Panc1 (cell line): Measurements from ENCODE around the gene PLCB1.

Source experiments
- TCF7L2 ChIP-seq: IDR thresholded peaks from 2 replicates; pipeline ENCODE4 v1.6.1; 2011; ENCODE audit warnings: mild to moderate bottlenecking, low read depth, low read length, inconsistent platforms
- TF ChIP-seq, protein P1 (sequence below): fragments of 450-650 bp; IDR thresholded peaks from 2 replicates; pipeline ENCODE4 v1.5.1; 2017; ENCODE audit warnings: mild to moderate bottlenecking
- TF ChIP-seq, protein P2 (sequence below), 2 experiments: IDR thresholded peaks; 2 replicates each; pipeline ENCODE4 v1.6.1; 2011 to 2012; ENCODE audit warnings: low read depth in 2 of 2, control low read depth in 1 of 2, low read length in 1 of 2, mild to moderate bottlenecking in 1 of 2, moderate library complexity in 1 of 2; ENCODE audit not compliant: insufficient read depth in 1 of 2

DNA sequence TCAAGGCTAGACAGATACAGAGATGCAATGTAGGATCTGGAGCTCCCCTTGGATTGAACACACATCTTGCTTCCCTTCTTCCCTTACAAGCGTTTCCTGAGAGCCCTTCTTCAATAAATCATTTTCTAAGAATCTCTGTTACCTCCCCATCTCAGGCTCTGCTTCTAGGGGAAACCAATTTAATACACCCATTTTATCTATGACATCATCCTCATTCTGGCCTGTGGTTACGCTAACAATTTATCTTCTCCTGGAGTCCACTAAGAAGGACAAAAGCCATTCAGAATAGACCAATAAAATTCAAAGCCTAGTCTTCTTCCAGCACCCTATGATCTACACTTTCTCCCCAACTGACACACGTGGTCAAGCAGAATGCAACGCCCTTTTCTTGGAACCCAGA, 390.1 kb downstream of the PLCB1 start:
- TF ChIP-seq, protein P1, sequence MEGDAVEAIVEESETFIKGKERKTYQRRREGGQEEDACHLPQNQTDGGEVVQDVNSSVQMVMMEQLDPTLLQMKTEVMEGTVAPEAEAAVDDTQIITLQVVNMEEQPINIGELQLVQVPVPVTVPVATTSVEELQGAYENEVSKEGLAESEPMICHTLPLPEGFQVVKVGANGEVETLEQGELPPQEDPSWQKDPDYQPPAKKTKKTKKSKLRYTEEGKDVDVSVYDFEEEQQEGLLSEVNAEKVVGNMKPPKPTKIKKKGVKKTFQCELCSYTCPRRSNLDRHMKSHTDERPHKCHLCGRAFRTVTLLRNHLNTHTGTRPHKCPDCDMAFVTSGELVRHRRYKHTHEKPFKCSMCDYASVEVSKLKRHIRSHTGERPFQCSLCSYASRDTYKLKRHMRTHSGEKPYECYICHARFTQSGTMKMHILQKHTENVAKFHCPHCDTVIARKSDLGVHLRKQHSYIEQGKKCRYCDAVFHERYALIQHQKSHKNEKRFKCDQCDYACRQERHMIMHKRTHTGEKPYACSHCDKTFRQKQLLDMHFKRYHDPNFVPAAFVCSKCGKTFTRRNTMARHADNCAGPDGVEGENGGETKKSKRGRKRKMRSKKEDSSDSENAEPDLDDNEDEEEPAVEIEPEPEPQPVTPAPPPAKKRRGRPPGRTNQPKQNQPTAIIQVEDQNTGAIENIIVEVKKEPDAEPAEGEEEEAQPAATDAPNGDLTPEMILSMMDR: no peak
- TF ChIP-seq, protein P2, sequence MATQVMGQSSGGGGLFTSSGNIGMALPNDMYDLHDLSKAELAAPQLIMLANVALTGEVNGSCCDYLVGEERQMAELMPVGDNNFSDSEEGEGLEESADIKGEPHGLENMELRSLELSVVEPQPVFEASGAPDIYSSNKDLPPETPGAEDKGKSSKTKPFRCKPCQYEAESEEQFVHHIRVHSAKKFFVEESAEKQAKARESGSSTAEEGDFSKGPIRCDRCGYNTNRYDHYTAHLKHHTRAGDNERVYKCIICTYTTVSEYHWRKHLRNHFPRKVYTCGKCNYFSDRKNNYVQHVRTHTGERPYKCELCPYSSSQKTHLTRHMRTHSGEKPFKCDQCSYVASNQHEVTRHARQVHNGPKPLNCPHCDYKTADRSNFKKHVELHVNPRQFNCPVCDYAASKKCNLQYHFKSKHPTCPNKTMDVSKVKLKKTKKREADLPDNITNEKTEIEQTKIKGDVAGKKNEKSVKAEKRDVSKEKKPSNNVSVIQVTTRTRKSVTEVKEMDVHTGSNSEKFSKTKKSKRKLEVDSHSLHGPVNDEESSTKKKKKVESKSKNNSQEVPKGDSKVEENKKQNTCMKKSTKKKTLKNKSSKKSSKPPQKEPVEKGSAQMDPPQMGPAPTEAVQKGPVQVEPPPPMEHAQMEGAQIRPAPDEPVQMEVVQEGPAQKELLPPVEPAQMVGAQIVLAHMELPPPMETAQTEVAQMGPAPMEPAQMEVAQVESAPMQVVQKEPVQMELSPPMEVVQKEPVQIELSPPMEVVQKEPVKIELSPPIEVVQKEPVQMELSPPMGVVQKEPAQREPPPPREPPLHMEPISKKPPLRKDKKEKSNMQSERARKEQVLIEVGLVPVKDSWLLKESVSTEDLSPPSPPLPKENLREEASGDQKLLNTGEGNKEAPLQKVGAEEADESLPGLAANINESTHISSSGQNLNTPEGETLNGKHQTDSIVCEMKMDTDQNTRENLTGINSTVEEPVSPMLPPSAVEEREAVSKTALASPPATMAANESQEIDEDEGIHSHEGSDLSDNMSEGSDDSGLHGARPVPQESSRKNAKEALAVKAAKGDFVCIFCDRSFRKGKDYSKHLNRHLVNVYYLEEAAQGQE (IDR thresholded peaks at IDR 0.05; ENCODE audit: insufficient read depth in 1 of 2, low read depth in 2 of 2, low read length in 1 of 2): no peak
- no peak for TF ChIP-seq TCF7L2
